Measurements from ENCODE around the gene RTKN.

GRCh38 chr2:74471332-74472065 is 29.8 kb upstream of the RTKN start:
- TF ChIP-seq, protein P1, sequence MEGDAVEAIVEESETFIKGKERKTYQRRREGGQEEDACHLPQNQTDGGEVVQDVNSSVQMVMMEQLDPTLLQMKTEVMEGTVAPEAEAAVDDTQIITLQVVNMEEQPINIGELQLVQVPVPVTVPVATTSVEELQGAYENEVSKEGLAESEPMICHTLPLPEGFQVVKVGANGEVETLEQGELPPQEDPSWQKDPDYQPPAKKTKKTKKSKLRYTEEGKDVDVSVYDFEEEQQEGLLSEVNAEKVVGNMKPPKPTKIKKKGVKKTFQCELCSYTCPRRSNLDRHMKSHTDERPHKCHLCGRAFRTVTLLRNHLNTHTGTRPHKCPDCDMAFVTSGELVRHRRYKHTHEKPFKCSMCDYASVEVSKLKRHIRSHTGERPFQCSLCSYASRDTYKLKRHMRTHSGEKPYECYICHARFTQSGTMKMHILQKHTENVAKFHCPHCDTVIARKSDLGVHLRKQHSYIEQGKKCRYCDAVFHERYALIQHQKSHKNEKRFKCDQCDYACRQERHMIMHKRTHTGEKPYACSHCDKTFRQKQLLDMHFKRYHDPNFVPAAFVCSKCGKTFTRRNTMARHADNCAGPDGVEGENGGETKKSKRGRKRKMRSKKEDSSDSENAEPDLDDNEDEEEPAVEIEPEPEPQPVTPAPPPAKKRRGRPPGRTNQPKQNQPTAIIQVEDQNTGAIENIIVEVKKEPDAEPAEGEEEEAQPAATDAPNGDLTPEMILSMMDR (conservative IDR thresholded peaks at IDR 0.05 in 1 of 2, IDR thresholded peaks at IDR 0.05 in 1 of 2; ENCODE audit: extremely low read depth in 1 of 2, insufficient read depth in 1 of 2, low read depth in 1 of 2, low read length in 2 of 2) = no peak
- no peak for TF ChIP-seq EZH2 (IDR thresholded peaks at IDR 0.05; ENCODE audit: borderline replicate concordance, low read length)
